K562 (cell line): ENCODE data around the gene NDUFAF3. TPM values are rescaled to one million over a fixed set of nuclear protein-coding genes. Genes with fewer than 3 reads are reported as not detected.

Experiments
- BRD4 ChIP-seq: fragments of 200-600 bp; sonication (generic); IDR thresholded peaks from 2 replicates; pipeline ENCODE4 v1.6.1; 2017; ENCODE audit warnings: inconsistent platforms
- CCNT2 ChIP-seq: IDR thresholded peaks from 2 replicates; pipeline ENCODE4 v1.6.1; 2011; ENCODE audit warnings: borderline replicate concordance, low read depth, mild to moderate bottlenecking, moderate library complexity, mixed read lengths, low read length; ENCODE audit not compliant: insufficient read length; ENCODE audit errors: extremely low read depth
- FIP1L1 ChIP-seq: fragments of 200-400 bp; formaldehyde crosslinking; IDR thresholded peaks from 2 replicates; pipeline ENCODE4 v1.6.1; 2018; ENCODE audit warnings: mild to moderate bottlenecking, low read depth, low read length; ENCODE audit not compliant: poor library complexity, severe bottlenecking
- GTF2B ChIP-seq: IDR thresholded peaks from 2 replicates; pipeline ENCODE4 v1.6.1; 2011; ENCODE audit not compliant: insufficient read length; ENCODE audit errors: extremely low read depth
- JUN ChIP-seq, 2 experiments: sonication (generic) in 1 of 2; formaldehyde crosslinking in 1 of 2; IDR thresholded peaks; 2 replicates each; pipeline versions ENCODE4 v1.6.1 to v1.8.0; 2012 to 2022; ENCODE audit warnings: borderline replicate concordance in 2 of 2, mild to moderate bottlenecking in 2 of 2, improper control_type of control experiment in 1 of 2, low read depth in 1 of 2, low read length in 1 of 2, missing genetic modification reagents in 1 of 2
- MTA3 ChIP-seq: fragments of 450-650 bp; formaldehyde crosslinking; IDR thresholded peaks from 2 replicates; pipeline ENCODE4 v1.6.1; 2017; ENCODE audit warnings: mild to moderate bottlenecking, borderline replicate concordance
- MYBL2 ChIP-seq, 2 experiments: fragments of 450-650 bp in 1 of 2; sonication (generic) in 1 of 2; formaldehyde crosslinking in 1 of 2; IDR thresholded peaks; 2 replicates each; pipeline versions ENCODE4 v1.6.1 to v1.8.1; 2017 to 2022; ENCODE audit warnings: borderline replicate concordance in 1 of 2, inconsistent platforms in 1 of 2, low read depth in 1 of 2, mild to moderate bottlenecking in 1 of 2, missing genetic modification reagents in 1 of 2, moderate library complexity in 1 of 2
- NFRKB ChIP-seq: fragments of 450-650 bp; IDR thresholded peaks from 2 replicates; pipeline ENCODE4 v1.6.1; 2016; ENCODE audit warnings: low read depth
- NR2F6 ChIP-seq: fragments of 450-650 bp; formaldehyde crosslinking; IDR thresholded peaks from 2 replicates; pipeline ENCODE4 v1.4.0; 2020; ENCODE audit warnings: mild to moderate bottlenecking
- PHF20 ChIP-seq: fragments of 450-650 bp; IDR thresholded peaks from 2 replicates; pipeline ENCODE4 v1.6.1; 2018; ENCODE audit not compliant: partially characterized antibody
- PTRF ChIP-seq: fragments of 450-650 bp; IDR thresholded peaks from 2 replicates; pipeline ENCODE4 v1.6.1; 2016; ENCODE audit warnings: mild to moderate bottlenecking, missing genetic modification characterization, missing compliant biosample characterization
- SIRT6 ChIP-seq: IDR thresholded peaks from one replicate; pipeline ENCODE4 v1.6.1; 2012; ENCODE audit warnings: low read depth, mild to moderate bottlenecking, control low read depth, inconsistent platforms, low read length, moderate library complexity
- SPI1 ChIP-seq: IDR thresholded peaks from 2 replicates; pipeline ENCODE4 v1.6.1; 2011; ENCODE audit warnings: low read depth, low read length, control low read depth, borderline replicate concordance
- TCF7 ChIP-seq: sonication (generic); IDR thresholded peaks from 2 replicates; pipeline ENCODE4 v1.6.1; 2016; ENCODE audit warnings: antibody characterized with exemption, borderline replicate concordance
- TSHZ1 ChIP-seq: fragments of 250-450 bp; sonication (Bioruptor Pico); IDR thresholded peaks from 2 replicates; pipeline ENCODE4 v1.4.0; 2020; ENCODE audit warnings: mild to moderate bottlenecking, moderate library complexity
- XRCC3 ChIP-seq: fragments of 450-650 bp; IDR thresholded peaks from 2 replicates; pipeline ENCODE4 v1.6.1; 2017; ENCODE audit warnings: mild to moderate bottlenecking, moderate library complexity
- ZNF143 ChIP-seq: sonication (generic); formaldehyde crosslinking; IDR thresholded peaks from 2 replicates; pipeline ENCODE4 v1.9.0; 2022; ENCODE audit warnings: mild to moderate bottlenecking, missing genetic modification reagents
- ZNF217 ChIP-seq: sonication (generic); formaldehyde crosslinking; IDR thresholded peaks from 2 replicates; pipeline ENCODE4 v1.8.0; 2022; ENCODE audit warnings: mild to moderate bottlenecking, missing genetic modification reagents
- polyA plus RNA-seq, 8 experiments: library from polyadenylated mRNA; depleted of rRNA in 4 of 8; stranded (reverse) in 5 of 8; unstranded in 3 of 8; fragments of >200 nt; fragmentation: Nextera tagmentation in 2 of 8; fragmentation: Illumina TruSeq in 1 of 8; extraction: Ambion mirVana in 2 of 8; extraction: Trizol in 1 of 8; gene quantifications; 2 replicates each; pipeline versions ENCODE4 v1.2.1 to v1.2.3, GENCODE V29; 2011 to 2014; ENCODE audit warnings: inconsistent platforms in 1 of 8, missing spikeins in 1 of 8
- total RNA-seq, 7 experiments: library from RNA; depleted of rRNA in 6 of 7; stranded (reverse); fragments of >200 nt in 6 of 7; fragmentation: Illumina TruSeq in 2 of 7; extraction: Trizol in 2 of 7; gene quantifications; 2 replicates each; pipeline versions ENCODE4 v1.2.1 to v1.2.3, GENCODE V29; 2011 to 2021; ENCODE audit warnings: low replicate concordance in 1 of 7
- TF ChIP-seq, protein P1 (sequence below): fragments of 250-450 bp; sonication (Bioruptor Pico); IDR thresholded peaks from 2 replicates; pipeline ENCODE4 v1.8.0; 2021; ENCODE audit warnings: borderline replicate concordance, mild to moderate bottlenecking, moderate library complexity; ENCODE audit not compliant: poor library complexity, severe bottlenecking
- TF ChIP-seq, protein P2 (sequence below): fragments of 450-650 bp; IDR thresholded peaks from 2 replicates; pipeline ENCODE4 v1.6.1; 2016; ENCODE audit warnings: borderline replicate concordance

NDUFAF3 gene
- total and polyA plus RNA-seq, 9 of the 15 experiments (the other 6 are each of a cell fraction or from before 2014, with no cell fraction given) = 17.0 to 127 (median 36.3) TPM

DNA sequence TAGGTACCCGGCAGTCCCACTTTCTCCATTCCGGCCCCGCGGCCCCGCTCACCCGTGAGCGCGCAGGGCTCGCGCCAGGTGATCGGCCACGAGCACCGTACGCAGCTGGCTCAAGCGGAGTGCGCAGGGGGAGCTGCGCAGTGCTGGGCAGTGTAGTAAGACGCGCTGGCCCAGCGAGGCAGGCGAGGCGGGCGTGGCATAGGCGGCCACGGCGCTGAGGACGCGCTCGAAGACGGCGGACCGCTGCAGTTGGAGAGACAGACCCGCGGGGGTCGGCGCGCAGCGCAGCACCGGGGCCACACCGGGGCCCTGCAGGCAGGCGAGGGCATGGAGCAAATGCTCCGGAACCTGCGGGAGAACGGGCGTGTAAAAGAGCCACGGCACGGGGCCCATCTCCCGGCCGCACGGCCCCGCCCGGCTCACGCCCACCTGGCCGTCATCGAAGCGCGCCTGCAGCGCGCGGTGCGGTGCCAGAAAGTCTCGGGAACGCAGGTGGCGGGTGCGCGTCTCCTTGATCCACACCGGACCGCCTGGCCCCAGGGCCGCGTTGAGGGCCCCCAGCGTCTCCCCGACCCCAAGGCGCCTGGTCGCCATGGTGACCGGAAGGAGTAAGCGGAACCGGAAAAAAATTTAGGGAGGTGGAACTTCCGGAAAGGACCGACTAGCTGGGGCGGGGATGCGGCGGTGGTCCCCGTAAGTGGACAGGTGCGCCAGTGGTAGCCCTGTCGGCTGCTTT is 3.8 kb upstream of the NDUFAF3 start, which contains the start of gene DALRD3 (continued):
- TF ChIP-seq, protein P1, sequence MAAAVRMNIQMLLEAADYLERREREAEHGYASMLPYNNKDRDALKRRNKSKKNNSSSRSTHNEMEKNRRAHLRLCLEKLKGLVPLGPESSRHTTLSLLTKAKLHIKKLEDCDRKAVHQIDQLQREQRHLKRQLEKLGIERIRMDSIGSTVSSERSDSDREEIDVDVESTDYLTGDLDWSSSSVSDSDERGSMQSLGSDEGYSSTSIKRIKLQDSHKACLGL = no peak
- TF ChIP-seq ZNF143 (CRISPR knock-in tag) (no peak), XRCC3 (no peak), PHF20 (peak; percentile 46), PTRF (no peak), TCF7 (no peak), FIP1L1 (peak; percentile 81), NFRKB (no peak), BRD4 (no peak), MYBL2 (IDR thresholded peaks at IDR 0.05; ENCODE audit: low read depth) (no peak), MYBL2 (CRISPR knock-in tag; IDR thresholded peaks at IDR 0.05; ENCODE audit: borderline replicate concordance) (no peak), TSHZ1 (no peak), MTA3 (0 out of 2 replicates have a peak, but pooled peaks have one; percentile 47), SPI1 (no peak), SIRT6 (no peak), GTF2B (no peak), CCNT2 (peak; percentile 86), NR2F6 (CRISPR knock-in tag) (0 out of 2 replicates have a peak, but pooled peaks have one; percentile 25), JUN (IDR thresholded peaks at IDR 0.05; ENCODE audit: borderline replicate concordance, low read depth, low read length) (no peak), JUN (CRISPR knock-in tag; IDR thresholded peaks at IDR 0.05; ENCODE audit: borderline replicate concordance) (no peak), ZNF217 (CRISPR knock-in tag) (no peak)
- TF ChIP-seq, protein P2, sequence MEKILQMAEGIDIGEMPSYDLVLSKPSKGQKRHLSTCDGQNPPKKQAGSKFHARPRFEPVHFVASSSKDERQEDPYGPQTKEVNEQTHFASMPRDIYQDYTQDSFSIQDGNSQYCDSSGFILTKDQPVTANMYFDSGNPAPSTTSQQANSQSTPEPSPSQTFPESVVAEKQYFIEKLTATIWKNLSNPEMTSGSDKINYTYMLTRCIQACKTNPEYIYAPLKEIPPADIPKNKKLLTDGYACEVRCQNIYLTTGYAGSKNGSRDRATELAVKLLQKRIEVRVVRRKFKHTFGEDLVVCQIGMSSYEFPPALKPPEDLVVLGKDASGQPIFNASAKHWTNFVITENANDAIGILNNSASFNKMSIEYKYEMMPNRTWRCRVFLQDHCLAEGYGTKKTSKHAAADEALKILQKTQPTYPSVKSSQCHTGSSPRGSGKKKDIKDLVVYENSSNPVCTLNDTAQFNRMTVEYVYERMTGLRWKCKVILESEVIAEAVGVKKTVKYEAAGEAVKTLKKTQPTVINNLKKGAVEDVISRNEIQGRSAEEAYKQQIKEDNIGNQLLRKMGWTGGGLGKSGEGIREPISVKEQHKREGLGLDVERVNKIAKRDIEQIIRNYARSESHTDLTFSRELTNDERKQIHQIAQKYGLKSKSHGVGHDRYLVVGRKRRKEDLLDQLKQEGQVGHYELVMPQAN = peak; percentile 76; the same call in 1 of the 2 replicates
